A549 (cell line): ENCODE measurements around the gene EGFLAM. TPM values are rescaled to one million over a fixed set of nuclear protein-coding genes. Genes with fewer than 3 reads are reported as not detected.

Source experiments
- ATAC-seq, 2 experiments: fragments of 200-7000 bp in 1 of 2; fragments of >200 bp in 1 of 2; cut with Nextera tagmentation in 1 of 2; cut with Tn5 transposase in 1 of 2; 3 replicates each; pipeline versions ENCODE4 v1.8.0 to v1.9.1; 2018 to 2020; ENCODE audit warnings: mild to moderate bottlenecking in 1 of 2, moderate library complexity in 1 of 2
- CTCF ChIA-PET: fragments of 300-600 bp; sonication (Branson Sonifier 250); formaldehyde crosslinking; extraction: SDS; loops from one replicate; lab custom pipeline; 2021; ENCODE audit warnings: antibody characterized with exemption, inconsistent platforms; lab: Yijun Ruan, JAX
- POLR2A ChIA-PET: fragments of 350-600 bp; formaldehyde crosslinking; extraction: SDS; loops from one replicate; lab custom pipeline; 2021; ENCODE audit warnings: antibody characterized with exemption, inconsistent platforms; lab: Yijun Ruan, JAX
- DNase-seq, 2 experiments: peaks; one replicate each; pipeline versions ENCODE4 v3.0.0 to v3.0.0-alpha.2; 2011 to 2016; ENCODE audit warnings: low read depth in 1 of 2, low spot score in 1 of 2
- FAIRE-seq: peaks from 2 replicates; lab custom pipeline; 2011; peaks lifted over from hg19 to GRCh38; lab: Jason Lieb, UNC
- H3K27ac ChIP-seq, 2 experiments: fragments of >200 bp; sonication (Bioruptor Twin); formaldehyde crosslinking; 3 replicates each; pipeline ENCODE4 v1.5.1; 2016 to 2017
- H3K4me1 ChIP-seq: fragments of >200 bp; sonication (Bioruptor Twin); formaldehyde crosslinking; 3 replicates; pipeline ENCODE4 v1.6.1; 2016
- H3K4me2 ChIP-seq: fragments of >200 bp; sonication (Bioruptor Twin); formaldehyde crosslinking; 3 replicates; pipeline ENCODE4 v1.6.1; 2016
- H3K4me3 ChIP-seq: fragments of >200 bp; sonication (Bioruptor Twin); formaldehyde crosslinking; 3 replicates; pipeline ENCODE4 v1.5.1; 2016
- H3K9me3 ChIP-seq: fragments of >200 bp; sonication (Bioruptor Twin); formaldehyde crosslinking; 3 replicates; pipeline ENCODE4 v1.6.1; 2016
- ATOH8 ChIP-seq: fragments of 250-450 bp; sonication (Bioruptor Pico); IDR thresholded peaks from 2 replicates; pipeline ENCODE4 v1.5.0; 2020; ENCODE audit warnings: low read depth, mild to moderate bottlenecking, moderate library complexity
- BCL3 ChIP-seq: fragments of >200 bp; sonication (Bioruptor Twin); formaldehyde crosslinking; IDR thresholded peaks from 3 replicates; pipeline ENCODE4 v1.6.1; 2016
- CBX2 ChIP-seq: fragments of 200-600 bp; sonication (generic); IDR thresholded peaks from 2 replicates; pipeline ENCODE4 v1.6.1; 2016; ENCODE audit warnings: low read depth, mild to moderate bottlenecking, borderline replicate concordance
- CHD4 ChIP-seq: fragments of 200-600 bp; sonication (generic); IDR thresholded peaks from 2 replicates; pipeline ENCODE4 v1.6.1; 2016; ENCODE audit warnings: antibody characterized with exemption, mild to moderate bottlenecking, borderline replicate concordance
- CTCF ChIP-seq: fragments of >200 bp; sonication (Bioruptor Twin); formaldehyde crosslinking; IDR thresholded peaks from 3 replicates; pipeline ENCODE4 v1.5.1; 2016
- E2F6 ChIP-seq: IDR thresholded peaks from 2 replicates; pipeline ENCODE4 v1.6.1; 2012; ENCODE audit warnings: low read depth, borderline replicate concordance
- ELK1 ChIP-seq: fragments of 150-350 bp; IDR thresholded peaks from 2 replicates; pipeline ENCODE4 v1.6.1; 2014; ENCODE audit warnings: low read depth, mild to moderate bottlenecking, low read length
- HES2 ChIP-seq: fragments of >200 bp; sonication (Bioruptor Twin); formaldehyde crosslinking; IDR thresholded peaks from 2 replicates; pipeline ENCODE4 v1.6.1; 2016
- HOXB13 ChIP-seq: fragments of 250-450 bp; sonication (Bioruptor Pico); IDR thresholded peaks from 2 replicates; pipeline ENCODE4 v1.5.0; 2020; ENCODE audit warnings: low read depth, mild to moderate bottlenecking, moderate library complexity
- MAFK ChIP-seq: fragments of 450-650 bp; IDR thresholded peaks from 2 replicates; pipeline ENCODE4 v1.6.1; 2014; ENCODE audit not compliant: partially characterized antibody
- MAZ ChIP-seq: fragments of 150-350 bp; IDR thresholded peaks from 2 replicates; pipeline ENCODE4 v1.6.1; 2014; ENCODE audit warnings: antibody characterized with exemption, low read depth, low read length, borderline replicate concordance
- NFE2L2 ChIP-seq: fragments of 150-350 bp; conservative IDR thresholded peaks from 2 replicates; pipeline ENCODE4 v1.6.1; 2014; ENCODE audit warnings: low read length
- NPAS2 ChIP-seq: fragments of 250-450 bp; sonication (Bioruptor Pico); IDR thresholded peaks from 2 replicates; pipeline ENCODE4 v1.8.0; 2022; ENCODE audit warnings: mild to moderate bottlenecking, moderate library complexity, borderline replicate concordance
- RAD21 ChIP-seq, 2 experiments: fragments of >200 bp in 1 of 2; sonication (Bioruptor Twin) in 1 of 2; formaldehyde crosslinking in 1 of 2; IDR thresholded peaks in 1 of 2; conservative IDR thresholded peaks in 1 of 2; 2 replicates in 1 of 2; 3 replicates in 1 of 2; pipeline ENCODE4 v1.6.1; 2012 to 2018; ENCODE audit warnings: inconsistent platforms in 1 of 2
- RARB ChIP-seq: fragments of 250-450 bp; sonication (Bioruptor Pico); IDR thresholded peaks from 2 replicates; pipeline ENCODE4 v1.8.0; 2021; ENCODE audit warnings: mild to moderate bottlenecking, moderate library complexity
- SMC3 ChIP-seq: fragments of >200 bp; sonication (Bioruptor Twin); formaldehyde crosslinking; IDR thresholded peaks from 3 replicates; pipeline ENCODE4 v1.6.1; 2018; ENCODE audit warnings: inconsistent platforms
- SREBF2 ChIP-seq: fragments of 450-650 bp; IDR thresholded peaks from 2 replicates; pipeline ENCODE4 v1.6.1; 2014; ENCODE audit warnings: mild to moderate bottlenecking, moderate library complexity
- TFCP2L1 ChIP-seq: fragments of 250-450 bp; sonication (Bioruptor Pico); IDR thresholded peaks from 2 replicates; pipeline ENCODE4 v1.5.0; 2021; ENCODE audit warnings: mild to moderate bottlenecking
- USF2 ChIP-seq: fragments of 450-650 bp; IDR thresholded peaks from 2 replicates; pipeline ENCODE4 v1.6.1; 2014; ENCODE audit warnings: antibody characterized with exemption
- ZFP36 ChIP-seq: fragments of 450-650 bp; IDR thresholded peaks from 2 replicates; pipeline ENCODE4 v1.6.1; 2014; ENCODE audit warnings: borderline replicate concordance; ENCODE audit not compliant: partially characterized antibody
- ZSCAN20 ChIP-seq: fragments of 250-450 bp; sonication (Bioruptor Pico); IDR thresholded peaks from 2 replicates; pipeline ENCODE4 v1.8.0; 2022; ENCODE audit warnings: mild to moderate bottlenecking, moderate library complexity
- WGBS: methylation state at CpG from one replicate; pipeline ENCODE4 v1.1.6; 2017; ENCODE audit errors: missing lambda C conversion rate; 5-methylcytosine and 5-hydroxymethylcytosine counted together
- polyA plus RNA-seq, 4 experiments: library from polyadenylated mRNA; depleted of rRNA in 3 of 4; stranded (reverse); fragments of >200 nt; fragmentation: RNase III in 1 of 4; extraction: RNeasy Plus Mini Kit Qiagen cat#74134 plus additional on column Dnase treatment in 1 of 4; gene quantifications; 2 replicates in 3 of 4; 3 replicates in 1 of 4; pipeline ENCODE4 v1.2.3, GENCODE V29; 2011 to 2017

Gene EGFLAM
- polyA plus RNA-seq, 2 of the 4 experiments (the other 2 are of a cell fraction), result 0.13 TPM; not detected in 1

GRCh38 chr5:38420691-38421390 is 162.5 kb downstream of the EGFLAM start:
- Histone ChIP-seq H3K9me3 (no peaks in the 10 kb centered on the region), H3K27ac (no peak overlapping the region), H3K4me2 (no peak overlapping the region), H3K4me3 (no peak overlapping the region), H3K4me1 (no peaks in the 10 kb centered on the region)
- FAIRE-seq (no peak), ATAC-seq (peak; percentile 93 to 97), DNase-seq (peak; percentile 73 to 80)
- TF ChIP-seq MAFK (peak; percentile 30), CTCF (peak; percentile 86), SMC3 (peak; percentile 79), RAD21 (conservative IDR thresholded peaks at IDR 0.05 in 1 of 2, IDR thresholded peaks at IDR 0.05 in 1 of 2) (peak; percentile 76 to 83), ZSCAN20 (CRISPR knock-in tag) (no peak)
- ChIA-PET POLR2A (no interaction called here), CTCF (interaction anchor here (0.6 to 9.7 kb wide), 58 partner anchors 10 to 543 kb away, joined by 3 to 152 read pairs (median 4); partner anchors contain the start of gene EGFLAM)
- 29% methylated on average over 6 of the region's 6 CpGs for WGBS

- no peak for FAIRE-seq
- POLR2A ChIA-PET, result no interaction called here
- CTCF ChIA-PET, result interaction anchor here (0.6 to 9.7 kb wide), 4 partner anchors 14 to 389 kb away, joined by 3 to 152 read pairs (median 44); no protein-coding TSS in a partner anchor
These were observed 164.3 kb downstream of the EGFLAM start for GRCh38 chr5:38422622-38423021.

More at GRCh38 chr5:38422622-38423021, 164.3 kb downstream of the EGFLAM start:
- no peaks in the 10 kb centered on the region for H3K9me3 ChIP-seq
- 0% methylated on average over 1 of the region's 1 CpG for WGBS
- H3K4me2 ChIP-seq, result no peak overlapping the region
- TF ChIP-seq USF2, result no peak
- no peak for TF ChIP-seq ELK1
- TF ChIP-seq CHD4, result no peak
- TF ChIP-seq RARB (CRISPR knock-in tag), result no peak
- TF ChIP-seq MAFK, result no peak
- no peak for TF ChIP-seq TFCP2L1 (CRISPR knock-in tag)
- no peak for TF ChIP-seq E2F6
- no peak for TF ChIP-seq BCL3
- TF ChIP-seq HES2, result no peak
- no peak for TF ChIP-seq NPAS2 (CRISPR knock-in tag)
- no peak for TF ChIP-seq SREBF2
- no peak for TF ChIP-seq CBX2
- TF ChIP-seq RAD21 (conservative IDR thresholded peaks at IDR 0.05 in 1 of 2, IDR thresholded peaks at IDR 0.05 in 1 of 2), result no peak
- TF ChIP-seq ATOH8, result no peak
- no peak for TF ChIP-seq HOXB13 (CRISPR knock-in tag)
- no peak for TF ChIP-seq ZFP36
- TF ChIP-seq MAZ, result no peak
- TF ChIP-seq NFE2L2, result no peak
- no peak overlapping the region for H3K27ac ChIP-seq
- no peak overlapping the region for H3K4me3 ChIP-seq
- peaks cover 8% of the 10 kb centered on the region; the same call in 2 of the 3 replicates for H3K4me1 ChIP-seq
- no peak for DNase-seq
- ATAC-seq, result no peak
